HepG2 (cell line): ENCODE measurements around the gene MBD3L2. TPM values are rescaled to one million over a fixed set of nuclear protein-coding genes. Genes with fewer than 3 reads are reported as not detected.

ENCODE experiments used
- CC2D1A ChIP-seq: sonication (generic); formaldehyde crosslinking; IDR thresholded peaks from 2 replicates; pipeline ENCODE4 v1.8.1; 2023; ENCODE audit warnings: mild to moderate bottlenecking, missing genetic modification reagents
- CREM ChIP-seq, 2 experiments: sonication (generic) in 1 of 2; formaldehyde crosslinking in 1 of 2; IDR thresholded peaks; 2 replicates each; pipeline versions ENCODE4 v1.4.0 to v1.6.1; 2016 to 2020; ENCODE audit warnings: antibody characterized with exemption in 1 of 2, mild to moderate bottlenecking in 1 of 2, missing genetic modification reagents in 1 of 2
- FOXA3 ChIP-seq: IDR thresholded peaks from 2 replicates; pipeline ENCODE4 v1.6.1; 2016; ENCODE audit warnings: missing genetic modification reagents, missing compliant biosample characterization
- FOXM1 ChIP-seq: sonication (generic); formaldehyde crosslinking; IDR thresholded peaks from 2 replicates; pipeline ENCODE4 v1.5.0; 2020; ENCODE audit warnings: missing genetic modification reagents
- FOXP1 ChIP-seq, 2 experiments: fragments of 450-650 bp in 1 of 2; IDR thresholded peaks; 2 replicates each; pipeline ENCODE4 v1.6.1; 2017 to 2018; ENCODE audit warnings: antibody characterized with exemption in 1 of 2
- FOXP4 ChIP-seq: sonication (generic); formaldehyde crosslinking; IDR thresholded peaks from 2 replicates; pipeline ENCODE4 v1.4.0; 2020; ENCODE audit warnings: missing genetic modification reagents
- KAT2B ChIP-seq: fragments of 150-350 bp; IDR thresholded peaks from 2 replicates; pipeline ENCODE4 v1.6.1; 2014; ENCODE audit warnings: low read depth, low read length, borderline replicate concordance
- LCORL ChIP-seq, 2 experiments: fragments of 450-650 bp in 1 of 2; sonication (generic) in 1 of 2; formaldehyde crosslinking in 1 of 2; IDR thresholded peaks; 2 replicates each; pipeline versions ENCODE4 v1.5.0 to v1.6.1; 2017 to 2020; ENCODE audit warnings: antibody characterized with exemption in 1 of 2, missing genetic modification reagents in 1 of 2
- MEIS2 ChIP-seq: sonication (generic); formaldehyde crosslinking; IDR thresholded peaks from 2 replicates; pipeline ENCODE4 v1.9.0; 2021; ENCODE audit warnings: mild to moderate bottlenecking, missing genetic modification reagents
- NFE2L1 ChIP-seq: sonication (generic); formaldehyde crosslinking; IDR thresholded peaks from 2 replicates; pipeline ENCODE4 v1.4.0; 2020; ENCODE audit warnings: missing genetic modification reagents, mild to moderate bottlenecking, borderline replicate concordance
- RELA ChIP-seq: sonication (generic); formaldehyde crosslinking; IDR thresholded peaks from 2 replicates; pipeline ENCODE4 v1.4.0; 2020; ENCODE audit warnings: missing genetic modification reagents
- SCMH1 ChIP-seq: sonication (generic); formaldehyde crosslinking; IDR thresholded peaks from 2 replicates; pipeline ENCODE4 v1.9.0; 2021; ENCODE audit warnings: missing genetic modification reagents, mild to moderate bottlenecking, borderline replicate concordance
- SRY ChIP-seq: sonication (generic); formaldehyde crosslinking; IDR thresholded peaks from 2 replicates; pipeline ENCODE4 v1.8.0; 2022; ENCODE audit warnings: mild to moderate bottlenecking, missing genetic modification reagents
- ZBTB4 ChIP-seq: sonication (generic); formaldehyde crosslinking; IDR thresholded peaks from 2 replicates; pipeline ENCODE4 v1.4.0; 2020; ENCODE audit warnings: missing genetic modification reagents, mild to moderate bottlenecking, borderline replicate concordance
- ZBTB46 ChIP-seq: sonication (generic); formaldehyde crosslinking; IDR thresholded peaks from 2 replicates; pipeline ENCODE4 v1.4.0; 2020; ENCODE audit warnings: mild to moderate bottlenecking, missing genetic modification reagents, borderline replicate concordance
- ZFP1 ChIP-seq: IDR thresholded peaks from 2 replicates; pipeline ENCODE4 v1.6.1; 2016
- ZNF253 ChIP-seq: sonication (generic); formaldehyde crosslinking; IDR thresholded peaks from 2 replicates; pipeline ENCODE4 v1.8.0; 2022; ENCODE audit warnings: mild to moderate bottlenecking, missing genetic modification reagents, borderline replicate concordance
- ZNF335 ChIP-seq: sonication (generic); formaldehyde crosslinking; IDR thresholded peaks from 2 replicates; pipeline ENCODE4 v1.4.0; 2020; ENCODE audit warnings: missing genetic modification reagents
- ZNF652 ChIP-seq: IDR thresholded peaks from 2 replicates; pipeline ENCODE4 v1.6.1; 2016; ENCODE audit warnings: low read depth, borderline replicate concordance
- ZNF775 ChIP-seq: sonication (generic); formaldehyde crosslinking; IDR thresholded peaks from 2 replicates; pipeline ENCODE4 v1.4.0; 2020; ENCODE audit warnings: missing genetic modification reagents, mild to moderate bottlenecking, moderate library complexity, borderline replicate concordance
- ZNF878 ChIP-seq: sonication (generic); formaldehyde crosslinking; IDR thresholded peaks from 2 replicates; pipeline ENCODE4 v1.8.1; 2023; ENCODE audit warnings: mild to moderate bottlenecking, missing genetic modification reagents, moderate library complexity
- ZSCAN29 ChIP-seq: sonication (generic); formaldehyde crosslinking; conservative IDR thresholded peaks from 2 replicates; pipeline ENCODE4 v1.4.0; 2020; ENCODE audit warnings: mild to moderate bottlenecking, missing genetic modification reagents
- polyA plus RNA-seq, 8 experiments: library from polyadenylated mRNA; depleted of rRNA in 3 of 8; stranded (reverse) in 7 of 8; unstranded in 1 of 8; fragments of >200 nt; fragmentation: Illumina TruSeq in 4 of 8; extraction: Trizol in 4 of 8; gene quantifications; 2 replicates each; pipeline versions ENCODE4 v1.2.1 to v1.2.3, GENCODE V29; 2011 to 2016; ENCODE audit warnings: low read depth in 4 of 8, missing spikeins in 1 of 8, mixed read lengths in 1 of 8; ENCODE audit not compliant: insufficient read depth in 1 of 8
- total RNA-seq, 5 experiments: library from RNA; depleted of rRNA; stranded (reverse); fragments of >200 nt; fragmentation: Illumina TruSeq; extraction: Trizol; gene quantifications; 2 replicates each; pipeline ENCODE4 v1.2.3, GENCODE V29; 2016; ENCODE audit warnings: low read depth in 1 of 5
- TF ChIP-seq, protein P1 (sequence below): IDR thresholded peaks from 2 replicates; pipeline ENCODE4 v1.6.1; 2016; ENCODE audit warnings: mild to moderate bottlenecking, missing biosample characterization, missing genetic modification reagents

MBD3L2 gene
- total and polyA plus RNA-seq, 2 of the 13 experiments (the other 11 are each of a cell fraction or from before 2014, with no cell fraction given), result not detected

DNA sequence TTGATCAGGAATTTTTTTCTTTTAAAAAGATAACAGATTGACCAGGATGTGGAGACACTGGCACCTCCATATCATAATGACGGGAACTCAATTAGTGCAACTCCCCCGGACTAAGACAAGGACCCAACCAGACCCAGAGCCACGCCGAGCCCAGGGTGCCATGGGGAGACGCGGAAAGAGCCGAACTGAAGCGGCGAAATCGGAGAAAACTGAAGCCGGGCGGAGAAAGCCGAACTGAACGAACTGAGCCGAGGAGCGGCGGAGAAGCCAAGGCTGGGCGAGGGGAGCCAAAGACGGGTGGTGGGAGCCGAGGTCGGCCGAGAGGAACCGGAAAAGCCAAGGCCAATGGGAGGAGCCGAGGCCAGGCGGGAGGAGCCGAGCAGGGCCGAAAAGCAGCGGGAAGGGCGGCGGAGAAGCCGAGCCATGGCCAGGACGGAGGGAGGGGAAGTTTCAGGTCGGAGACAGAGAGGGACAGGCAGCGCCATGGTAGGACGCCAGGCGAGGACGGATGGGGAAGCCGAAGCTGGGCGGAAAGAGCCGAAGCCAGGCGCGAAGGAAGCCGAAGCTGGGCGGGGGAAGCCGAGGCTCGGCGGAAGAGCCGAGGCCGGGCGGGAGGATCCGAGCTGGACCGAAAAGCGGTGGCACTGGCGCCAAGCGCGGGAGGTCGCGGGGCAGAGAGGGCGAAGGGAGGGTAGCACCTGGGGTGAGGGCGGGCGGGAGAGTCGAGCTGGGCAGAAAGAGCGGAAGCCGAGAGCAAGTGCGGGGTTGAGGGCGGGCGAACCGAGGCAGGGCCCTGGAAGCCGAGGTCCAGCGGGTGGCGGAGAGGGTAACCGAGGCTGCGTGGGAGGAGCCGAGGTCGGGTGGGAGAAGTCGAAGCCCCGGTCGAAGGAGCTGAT lies 49.8 kb downstream of the MBD3L2 start (continued):
- TF ChIP-seq ZBTB4 (CRISPR knock-in tag) (no peak), FOXP4 (CRISPR knock-in tag) (no peak), NFE2L1 (CRISPR knock-in tag) (no peak), FOXP1 (IDR thresholded peaks at IDR 0.05) (no peak), FOXP1 (CRISPR knock-in tag; IDR thresholded peaks at IDR 0.05) (no peak), SRY (no peak), RELA (no peak), FOXM1 (no peak), CREM (IDR thresholded peaks at IDR 0.05) (no peak), CREM (CRISPR knock-in tag; IDR thresholded peaks at IDR 0.05) (no peak), ZNF253 (CRISPR knock-in tag) (no peak), ZNF652 (CRISPR knock-in tag) (no peak), MEIS2 (CRISPR knock-in tag) (no peak), ZNF335 (CRISPR knock-in tag) (no peak), ZNF878 (CRISPR knock-in tag) (no peak), KAT2B (no peak), ZSCAN29 (CRISPR knock-in tag) (no peak), ZBTB46 (CRISPR knock-in tag) (no peak), ZNF775 (CRISPR knock-in tag) (no peak), SCMH1 (CRISPR knock-in tag) (no peak), CC2D1A (CRISPR knock-in tag) (no peak), LCORL (IDR thresholded peaks at IDR 0.05) (no peak), LCORL (CRISPR knock-in tag; IDR thresholded peaks at IDR 0.05) (no peak), FOXA3 (CRISPR knock-in tag) (no peak), ZFP1 (CRISPR knock-in tag) (no peak)
- TF ChIP-seq, protein P1, sequence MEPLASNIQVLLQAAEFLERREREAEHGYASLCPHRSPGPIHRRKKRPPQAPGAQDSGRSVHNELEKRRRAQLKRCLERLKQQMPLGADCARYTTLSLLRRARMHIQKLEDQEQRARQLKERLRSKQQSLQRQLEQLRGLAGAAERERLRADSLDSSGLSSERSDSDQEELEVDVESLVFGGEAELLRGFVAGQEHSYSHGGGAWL, result no peak
